T-cell (primary cell): Measurements from ENCODE around the gene TGFBR2. TPM values are rescaled to one million over a fixed set of nuclear protein-coding genes. Genes with fewer than 3 reads are reported as not detected.

Source experiments
- ATAC-seq, 4 experiments: fragments of 200-7000 bp in 3 of 4; fragments of 150-1000 bp in 1 of 4; cut with Tn5 transposase; replicated peaks in 1 of 4; 1 replicate in 3 of 4; 2 replicates in 1 of 4; pipeline ENCODE4 v1.10.0; 2021; ENCODE audit warnings: moderate library complexity in 3 of 4, mild to moderate bottlenecking in 2 of 4, moderate number of reproducible peaks in 1 of 4
- CTCF ChIA-PET, 2 donors: fragments of 300-600 bp; sonication (Branson Sonifier 250); formaldehyde crosslinking; loops; one replicate each; lab custom pipeline; 2022; ENCODE audit warnings: antibody characterized with exemption in 2 of 2; lab: Charles Lee
- POLR2A ChIA-PET, 2 donors: fragments of 300-600 bp; sonication (Branson Sonifier 250); formaldehyde crosslinking; loops; one replicate each; lab custom pipeline; 2022; ENCODE audit warnings: antibody characterized with exemption in 2 of 2; lab: Charles Lee
- DNase-seq, 35 experiments: peaks; one replicate each; pipeline versions ENCODE4 v3.0.0 to v3.0.0-alpha.2; 2013 to 2023
- H3K27ac ChIP-seq: one replicate; pipeline ENCODE4 v1.5.1; 2013; ENCODE audit warnings: low read length
- H3K27me3 ChIP-seq, 2 experiments: replicated peaks in 1 of 2; 1 replicate in 1 of 2; 2 replicates in 1 of 2; pipeline versions ENCODE4 v1.6.1 to v1.7.0; 2013; ENCODE audit warnings: low read length in 1 of 2, mixed read lengths in 1 of 2; ENCODE audit not compliant: control insufficient read depth in 2 of 2, insufficient read depth in 2 of 2; ENCODE audit errors: extremely low read depth in 1 of 2
- H3K36me3 ChIP-seq, 2 donors: 1 replicate in 1 of 2; 2 replicates in 1 of 2; pipeline versions ENCODE4 v1.6.1 to v1.7.0; 2013; ENCODE audit warnings: low read length in 1 of 2; ENCODE audit not compliant: control insufficient read depth in 2 of 2, insufficient read depth in 1 of 2; ENCODE audit errors: extremely low read depth in 1 of 2
- H3K4me1 ChIP-seq, 2 experiments: 1 replicate in 1 of 2; 2 replicates in 1 of 2; pipeline versions ENCODE4 v1.6.1 to v1.7.0; 2013; ENCODE audit warnings: low read length in 2 of 2, mixed read lengths in 1 of 2; ENCODE audit not compliant: insufficient read depth in 2 of 2, control insufficient read depth in 1 of 2; ENCODE audit errors: extremely low read depth in 1 of 2
- H3K4me3 ChIP-seq, 2 donors: 1 replicate in 1 of 2; 2 replicates in 1 of 2; pipeline versions ENCODE4 v1.5.1 to v1.7.0; 2013; ENCODE audit warnings: mild to moderate bottlenecking in 2 of 2, low read length in 1 of 2, moderate library complexity in 1 of 2; ENCODE audit not compliant: control insufficient read depth in 1 of 2; ENCODE audit errors: extremely low read depth in 1 of 2
- H3K9me3 ChIP-seq: 2 replicates; pipeline ENCODE4 v1.7.0; 2013
- H3K27ac Mint-ChIP-seq, 2 donors: one replicate each; pipeline ENCODE4 v1.8.0; 2020 to 2021; ENCODE audit warnings: mild to moderate bottlenecking in 2 of 2, mixed read lengths in 2 of 2
- H3K27me3 Mint-ChIP-seq, 2 donors: one replicate each; pipeline ENCODE4 v1.8.0; 2021 to 2022; ENCODE audit warnings: mixed read lengths in 2 of 2
- H3K36me3 Mint-ChIP-seq: one replicate; pipeline ENCODE4 v1.8.0; 2021; ENCODE audit warnings: mixed read lengths
- H3K4me1 Mint-ChIP-seq, 3 donors: one replicate each; pipeline ENCODE4 v1.8.0; 2020 to 2022; ENCODE audit warnings: mixed read lengths in 3 of 3, mild to moderate bottlenecking in 1 of 3
- H3K4me3 Mint-ChIP-seq, 3 donors: one replicate each; pipeline ENCODE4 v1.8.0; 2020 to 2022; ENCODE audit warnings: mild to moderate bottlenecking in 3 of 3, mixed read lengths in 3 of 3, moderate library complexity in 3 of 3
- H3K9me3 Mint-ChIP-seq, 3 donors: one replicate each; pipeline ENCODE4 v1.8.0; 2020 to 2022; ENCODE audit warnings: mixed read lengths in 3 of 3
- WGBS: methylation state at CpG from one replicate; pipeline ENCODE4 v1.1.5; 2013; ENCODE audit warnings: missing lambda C conversion rate; ENCODE audit not compliant: insufficient coverage; 5-methylcytosine and 5-hydroxymethylcytosine counted together
- total RNA-seq, 35 experiments: library from RNA in 6 of 35; stranded (reverse) in 6 of 35; fragments of 120-200 nt in 1 of 35; gene quantifications; one replicate each; pipeline versions ENCODE4 v1.2.1 to v1.2.4 and lab custom pipeline; 2013 to 2026

Gene TGFBR2
- total RNA-seq, 5 donors from 2014 or later (not counting 1 experiment from before 2014, with no cell fraction given) = 114 to 145 (median 127) TPM

- Mint-ChIP-seq H3K4me1 (peaks cover 6 to 8% (median 8%) of the 10 kb centered on the region in 3 donors), H3K9me3 (no peaks in the 10 kb centered on the region), H3K27ac (no peak overlapping the region), H3K4me3 (no peak overlapping the region), H3K27me3 (no peaks in the 10 kb centered on the region), H3K36me3 (no peaks in the 10 kb centered on the region)
- no CpG with 5 or more reads among the region's 3 CpGs for WGBS
- DNase-seq (no peak), ATAC-seq (no peak)
- CTCF ChIA-PET = no interaction called here
- peaks cover under 1 to 5% of the 10 kb centered on the region in 2 experiments for H3K4me1 ChIP-seq
- no peak overlapping the region for H3K27ac ChIP-seq
- no peaks in the 10 kb centered on the region for H3K9me3 ChIP-seq
- no peak overlapping the region for H3K4me3 ChIP-seq
- peaks cover 0 to 2% of the 10 kb centered on the region in 2 experiments for H3K27me3 ChIP-seq
- H3K36me3 ChIP-seq = no peaks in the 10 kb centered on the region
- POLR2A ChIA-PET = interaction anchor here in 1 of 2 donors (0.6 kb wide), 1 partner anchor 10 kb away, joined by 5 read pairs; no protein-coding TSS in a partner anchor
Measured at GRCh38 chr3:30713885-30714503, 107.6 kb downstream of the TGFBR2 start.

- no peaks in the 10 kb centered on the region for H3K9me3 ChIP-seq
- ATAC-seq (no peak), DNase-seq (no peak)
- Mint-ChIP-seq H3K27me3 (no peaks in the 10 kb centered on the region), H3K27ac (no peak overlapping the region), H3K9me3 (no peaks in the 10 kb centered on the region), H3K36me3 (no peaks in the 10 kb centered on the region), H3K4me3 (no peak overlapping the region), H3K4me1 (no peaks in the 10 kb centered on the region)
- H3K36me3 ChIP-seq = no peaks in the 10 kb centered on the region
- WGBS = no CpG with 5 or more reads among the region's 3 CpGs
- no peaks in the 10 kb centered on the region for H3K4me1 ChIP-seq
- H3K4me3 ChIP-seq = no peak overlapping the region
- H3K27me3 ChIP-seq = no peaks in the 10 kb centered on the region
- CTCF ChIA-PET = no interaction called here
- H3K27ac ChIP-seq = no peak overlapping the region
- POLR2A ChIA-PET = no interaction called here
Measured at GRCh38 chr3:30719536-30719935, 113.1 kb downstream of the TGFBR2 start.

- Mint-ChIP-seq H3K4me1 (no peaks in the 10 kb centered on the region), H3K27ac (no peak overlapping the region), H3K4me3 (no peak overlapping the region), H3K9me3 (peaks cover 0 to 6% (median 0%) of the 10 kb centered on the region in 3 donors), H3K36me3 (no peaks in the 10 kb centered on the region), H3K27me3 (no peaks in the 10 kb centered on the region)
- 100% methylated on average over 4 of the region's 5 CpGs for WGBS
- Histone ChIP-seq H3K36me3 (no peaks in the 10 kb centered on the region), H3K4me1 (no peaks in the 10 kb centered on the region), H3K4me3 (no peak overlapping the region), H3K27me3 (no peaks in the 10 kb centered on the region), H3K27ac (no peak overlapping the region), H3K9me3 (no peaks in the 10 kb centered on the region)
- DNase-seq (no peak), ATAC-seq (no peak)
- POLR2A ChIA-PET = no interaction called here
- CTCF ChIA-PET = interaction anchor here in 1 of 2 donors (0.6 kb wide), 1 partner anchor 859 kb away, joined by 4 read pairs; no protein-coding TSS in a partner anchor
Measured at GRCh38 chr3:30720586-30721313, 114.3 kb downstream of the TGFBR2 start.

GRCh38 chr3:30721314-30721634 lies 114.9 kb downstream of the TGFBR2 start:
- no peak for DNase-seq

GRCh38 chr3:30723211-30723610 lies 116.8 kb downstream of the TGFBR2 start:
- H3K27ac Mint-ChIP-seq = no peak overlapping the region
- peaks cover 0 to 6% (median 0%) of the 10 kb centered on the region in 3 donors for H3K9me3 Mint-ChIP-seq
- no peaks in the 10 kb centered on the region for H3K36me3 Mint-ChIP-seq
- DNase-seq = no peak
- no CpG with 5 or more reads among the region's 1 CpG for WGBS
- no peaks in the 10 kb centered on the region for H3K27me3 ChIP-seq
- H3K36me3 ChIP-seq = no peaks in the 10 kb centered on the region
- H3K27ac ChIP-seq = no peak overlapping the region
- no peaks in the 10 kb centered on the region for H3K4me1 ChIP-seq
- no peaks in the 10 kb centered on the region for H3K4me1 Mint-ChIP-seq
- no peak overlapping the region for H3K4me3 Mint-ChIP-seq
- no peaks in the 10 kb centered on the region for H3K9me3 ChIP-seq
- H3K27me3 Mint-ChIP-seq = no peaks in the 10 kb centered on the region
- ChIA-PET CTCF (interaction anchor here in 1 of 2 donors (1.3 kb wide), 1 partner anchor 30 kb away, joined by 4 read pairs; no protein-coding TSS in a partner anchor), POLR2A (no interaction called here)
- ATAC-seq = no peak
- H3K4me3 ChIP-seq = no peak overlapping the region

More at GRCh38 chr3:30721314-30721634, 114.9 kb downstream of the TGFBR2 start:
- CTCF ChIA-PET = interaction anchor here in 1 of 2 donors (0.6 kb wide), 1 partner anchor 858 kb away, joined by 4 read pairs; no protein-coding TSS in a partner anchor
- POLR2A ChIA-PET = no interaction called here
- Histone ChIP-seq H3K27ac (no peak overlapping the region), H3K36me3 (no peaks in the 10 kb centered on the region), H3K27me3 (no peaks in the 10 kb centered on the region), H3K4me1 (no peaks in the 10 kb centered on the region), H3K9me3 (no peaks in the 10 kb centered on the region), H3K4me3 (no peak overlapping the region)
- no peak for ATAC-seq
- H3K9me3 Mint-ChIP-seq = peaks cover 0 to 6% (median 0%) of the 10 kb centered on the region in 3 donors
- 77% methylated on average over 1 of the region's 2 CpGs for WGBS
- no peaks in the 10 kb centered on the region for H3K27me3 Mint-ChIP-seq
- H3K4me3 Mint-ChIP-seq = no peak overlapping the region
- no peaks in the 10 kb centered on the region for H3K36me3 Mint-ChIP-seq
- H3K27ac Mint-ChIP-seq = no peak overlapping the region
- no peaks in the 10 kb centered on the region for H3K4me1 Mint-ChIP-seq

- H3K27me3 ChIP-seq = no peaks in the 10 kb centered on the region
- H3K9me3 ChIP-seq = no peaks in the 10 kb centered on the region
- Mint-ChIP-seq H3K4me1 (peaks cover 7 to 12% (median 9%) of the 10 kb centered on the region in 3 donors), H3K9me3 (peaks cover 0 to 6% (median 0%) of the 10 kb centered on the region in 3 donors), H3K4me3 (no peak overlapping the region), H3K36me3 (no peaks in the 10 kb centered on the region), H3K27me3 (no peaks in the 10 kb centered on the region), H3K27ac (no peak overlapping the region)
- 95% methylated on average over 3 of the region's 3 CpGs for WGBS
- no peak overlapping the region for H3K4me3 ChIP-seq
- H3K27ac ChIP-seq = no peak overlapping the region
- DNase-seq (no peak), ATAC-seq (no peak)
- peaks cover 0 to 12% of the 10 kb centered on the region in 2 experiments for H3K4me1 ChIP-seq
- ChIA-PET POLR2A (no interaction called here), CTCF (no interaction called here)
- H3K36me3 ChIP-seq = no peaks in the 10 kb centered on the region
Measured at GRCh38 chr3:30724863-30725262, 118.5 kb downstream of the TGFBR2 start.
